Measurements from ENCODE around the gene ATP6V0A4.

DNA sequence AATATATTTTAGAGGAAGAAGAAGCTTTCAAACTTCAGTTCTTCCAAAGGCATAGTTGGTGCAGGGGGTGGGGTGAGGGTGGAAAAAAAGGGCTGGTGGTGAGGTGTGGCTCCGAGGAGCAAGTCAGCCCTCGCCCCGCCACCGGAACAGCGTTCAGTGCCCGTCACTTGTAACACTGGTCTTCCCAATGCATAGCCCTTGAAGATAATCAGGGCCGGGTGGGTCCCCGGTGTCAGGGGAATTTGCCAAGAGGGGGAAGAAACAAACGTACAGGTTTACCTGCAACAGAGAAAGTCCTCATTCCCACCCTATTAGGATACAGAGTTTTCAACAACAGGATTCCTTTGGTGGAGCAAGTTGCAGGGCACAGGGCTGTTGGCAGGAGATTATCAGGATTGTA, 98.3 kb downstream of the ATP6V0A4 start:
- TF ChIP-seq, protein P1, sequence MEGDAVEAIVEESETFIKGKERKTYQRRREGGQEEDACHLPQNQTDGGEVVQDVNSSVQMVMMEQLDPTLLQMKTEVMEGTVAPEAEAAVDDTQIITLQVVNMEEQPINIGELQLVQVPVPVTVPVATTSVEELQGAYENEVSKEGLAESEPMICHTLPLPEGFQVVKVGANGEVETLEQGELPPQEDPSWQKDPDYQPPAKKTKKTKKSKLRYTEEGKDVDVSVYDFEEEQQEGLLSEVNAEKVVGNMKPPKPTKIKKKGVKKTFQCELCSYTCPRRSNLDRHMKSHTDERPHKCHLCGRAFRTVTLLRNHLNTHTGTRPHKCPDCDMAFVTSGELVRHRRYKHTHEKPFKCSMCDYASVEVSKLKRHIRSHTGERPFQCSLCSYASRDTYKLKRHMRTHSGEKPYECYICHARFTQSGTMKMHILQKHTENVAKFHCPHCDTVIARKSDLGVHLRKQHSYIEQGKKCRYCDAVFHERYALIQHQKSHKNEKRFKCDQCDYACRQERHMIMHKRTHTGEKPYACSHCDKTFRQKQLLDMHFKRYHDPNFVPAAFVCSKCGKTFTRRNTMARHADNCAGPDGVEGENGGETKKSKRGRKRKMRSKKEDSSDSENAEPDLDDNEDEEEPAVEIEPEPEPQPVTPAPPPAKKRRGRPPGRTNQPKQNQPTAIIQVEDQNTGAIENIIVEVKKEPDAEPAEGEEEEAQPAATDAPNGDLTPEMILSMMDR (conservative IDR thresholded peaks at IDR 0.05; ENCODE audit: low read depth, low read length), result no peak
- TF ChIP-seq EZH2 (IDR thresholded peaks at IDR 0.05; ENCODE audit: low read length, unreplicated experiment), result no peak
- TF ChIP-seq EZH2phosphoT487 (IDR thresholded peaks at IDR 0.05; ENCODE audit: borderline replicate concordance, low read length), result no peak

All from PC-3 (cell line).